ENCODE results near the gene C2orf15. TPM values are rescaled to one million over a fixed set of nuclear protein-coding genes. Genes with fewer than 3 reads are reported as not detected.

The C2orf15 gene
- total and polyA plus RNA-seq, 8 donors = 1.5 to 5.9 (median 2.9) TPM; not detected in 2

DNA sequence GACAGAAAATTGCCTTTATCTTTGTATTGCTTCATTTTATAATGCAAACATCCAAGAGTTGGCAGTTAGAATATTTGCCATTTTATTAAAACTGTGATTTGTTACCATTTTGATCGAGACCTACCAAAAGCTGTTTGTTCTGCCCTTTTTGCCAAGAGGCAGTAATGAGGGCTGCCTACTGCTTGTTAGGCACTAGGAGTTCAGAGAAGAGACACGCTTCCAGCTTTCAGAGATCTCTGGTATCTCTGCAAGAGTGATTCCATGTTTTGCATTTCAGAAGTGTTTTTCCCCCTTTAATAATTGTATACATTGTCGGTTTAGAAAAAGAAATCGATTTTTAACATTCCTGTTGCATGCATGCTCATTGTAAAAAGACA is 40.1 kb downstream of the C2orf15 start:
- Histone ChIP-seq H3K27me3 (no peaks in the 10 kb centered on the region), H3K36me3 (peaks cover 0 to under 1% (median under 1%) of the 10 kb centered on the region in 4 donors), H3K9me3 (no peaks in the 10 kb centered on the region), H3K4me3 (peak overlapping the region; percentile 63 to 89 (median 77)), H3K4me1 (peaks cover 29 to 63% (median 50%) of the 10 kb centered on the region in 4 donors), H3K27ac (peak overlapping the region in 4 of 5 donors; percentile 78 to 86 (median 84))
- peak in 1 of 2 donors; percentile 16 for DNase-seq
- intact Hi-C loops (cut with DNase I; ENCODE audit: low total_unique reads) = loop anchor here (10.0 kb wide), 1 partner anchor 153 kb away; the partner anchor contains the start of genes EIF5B and TXNDC9
- WGBS, 5 donors = 1 to 10% (median 4%) methylated on average over 4 of the region's 4 CpGs
- TF ChIP-seq CTCF (IDR thresholded peaks at IDR 0.05) (no peak), POLR2A (IDR thresholded peaks at IDR 0.05) (no peak), EP300 (IDR thresholded peaks at IDR 0.05) (no peak)

DNA sequence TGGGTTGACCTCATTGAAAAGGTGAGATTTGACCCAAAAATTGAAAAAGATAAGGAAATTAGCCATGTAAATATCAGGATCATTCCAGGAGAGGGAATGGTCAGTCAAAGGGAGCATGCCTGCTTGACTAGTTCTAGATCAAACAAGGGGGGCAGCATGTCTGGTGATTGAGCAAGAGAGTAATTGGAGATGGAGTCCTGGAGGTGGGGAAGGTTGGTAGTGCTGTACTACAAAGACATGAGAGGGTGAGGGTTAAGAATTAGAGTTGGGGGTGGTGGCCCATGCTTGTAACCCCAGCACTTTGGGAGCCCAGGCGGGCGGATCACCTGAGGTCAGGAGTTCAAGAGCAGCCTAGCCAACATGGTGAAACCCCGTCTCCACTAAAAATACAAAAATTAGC is 41.5 kb downstream of the C2orf15 start:
- Histone ChIP-seq H3K36me3 (peaks cover 4 to 14% (median 13%) of the 10 kb centered on the region in 4 donors), H3K27ac (no peak overlapping the region), H3K4me3 (no peak overlapping the region), H3K27me3 (no peaks in the 10 kb centered on the region), H3K9me3 (no peaks in the 10 kb centered on the region), H3K4me1 (peaks cover 29 to 60% (median 48%) of the 10 kb centered on the region in 4 donors)
- WGBS, 5 donors = 76 to 95% (median 81%) methylated on average over 3 of the region's 3 CpGs
- TF ChIP-seq POLR2A (IDR thresholded peaks at IDR 0.05) (no peak), EP300 (IDR thresholded peaks at IDR 0.05) (no peak)
- peak in 1 of 2 donors; percentile 50 for DNase-seq
- intact Hi-C loops (cut with DNase I; ENCODE audit: low total_unique reads) = loop anchor here (10.0 kb wide), 1 partner anchor 152 kb away; the partner anchor contains the start of genes EIF5B and TXNDC9

DNA sequence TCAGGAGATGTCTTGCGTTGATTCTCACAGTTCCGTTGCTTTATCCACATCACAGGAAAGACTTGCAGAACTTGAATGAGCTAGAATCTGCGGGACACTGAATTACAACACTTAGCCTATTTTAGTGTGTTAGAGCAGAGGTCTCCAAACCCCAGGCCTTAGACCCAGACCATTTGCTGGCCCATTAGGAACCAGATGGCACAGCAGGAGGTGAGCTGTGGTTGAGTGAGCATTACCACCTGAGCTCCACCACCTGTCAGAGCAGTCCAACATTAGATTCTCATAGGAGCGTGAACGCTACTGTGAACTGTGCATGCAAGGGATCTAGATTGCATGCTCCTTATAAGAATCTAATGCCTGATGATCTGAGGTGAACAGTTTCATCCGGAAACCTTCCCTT is 43.3 kb downstream of the C2orf15 start:
- no peak for DNase-seq
- Histone ChIP-seq H3K27ac (no peak overlapping the region), H3K4me3 (no peak overlapping the region), H3K4me1 (peaks cover 18 to 45% (median 34%) of the 10 kb centered on the region in 4 donors), H3K27me3 (no peaks in the 10 kb centered on the region), H3K9me3 (no peaks in the 10 kb centered on the region), H3K36me3 (peaks cover 10 to 32% (median 30%) of the 10 kb centered on the region in 4 donors)
- 62 to 93% (median 77%) methylated on average over 6 of the region's 6 CpGs for WGBS, 5 donors
- intact Hi-C loops (cut with DNase I; ENCODE audit: low total_unique reads) = loop anchor here (10.0 kb wide), 1 partner anchor 150 kb away; the partner anchor contains the start of genes EIF5B and TXNDC9
- TF ChIP-seq POLR2A (IDR thresholded peaks at IDR 0.05) (no peak), CTCF (IDR thresholded peaks at IDR 0.05) (no peak), POLR2AphosphoS5 (IDR thresholded peaks at IDR 0.05) (no peak), EP300 (IDR thresholded peaks at IDR 0.05) (no peak)

DNA sequence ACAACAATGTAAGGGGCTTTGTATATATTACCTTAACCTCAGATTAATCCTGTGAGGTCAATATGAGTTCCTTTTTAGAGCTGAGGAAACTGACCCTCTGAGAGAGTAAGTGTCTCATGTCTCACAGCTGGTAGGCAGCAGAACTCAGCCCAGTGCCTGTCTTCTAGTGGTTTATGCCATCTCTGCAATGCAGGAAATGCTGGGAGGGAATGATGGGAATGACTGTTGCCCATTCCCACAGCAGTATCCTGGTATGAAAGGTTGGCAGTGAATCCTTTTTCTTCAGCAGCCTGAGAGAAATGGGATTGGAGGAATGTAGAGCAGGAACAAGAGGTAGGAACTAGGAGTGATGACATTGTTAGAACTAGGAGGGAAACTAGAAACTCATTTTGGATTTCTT is 45.5 kb downstream of the C2orf15 start:
- no peak for DNase-seq
- Histone ChIP-seq H3K4me1 (peaks cover 6 to 32% (median 21%) of the 10 kb centered on the region in 4 donors), H3K27me3 (no peaks in the 10 kb centered on the region), H3K9me3 (no peaks in the 10 kb centered on the region), H3K27ac (no peak overlapping the region), H3K36me3 (peaks cover 10 to 54% (median 52%) of the 10 kb centered on the region in 4 donors), H3K4me3 (no peak overlapping the region)
- intact Hi-C loops (cut with DNase I; ENCODE audit: low total_unique reads) = loop anchor here (10.0 kb wide), 1 partner anchor 148 kb away; the partner anchor contains the start of genes EIF5B and TXNDC9
- TF ChIP-seq CTCF (IDR thresholded peaks at IDR 0.05) (no peak), POLR2A (IDR thresholded peaks at IDR 0.05) (no peak), POLR2AphosphoS5 (IDR thresholded peaks at IDR 0.05) (no peak), EP300 (IDR thresholded peaks at IDR 0.05) (no peak)

DNA sequence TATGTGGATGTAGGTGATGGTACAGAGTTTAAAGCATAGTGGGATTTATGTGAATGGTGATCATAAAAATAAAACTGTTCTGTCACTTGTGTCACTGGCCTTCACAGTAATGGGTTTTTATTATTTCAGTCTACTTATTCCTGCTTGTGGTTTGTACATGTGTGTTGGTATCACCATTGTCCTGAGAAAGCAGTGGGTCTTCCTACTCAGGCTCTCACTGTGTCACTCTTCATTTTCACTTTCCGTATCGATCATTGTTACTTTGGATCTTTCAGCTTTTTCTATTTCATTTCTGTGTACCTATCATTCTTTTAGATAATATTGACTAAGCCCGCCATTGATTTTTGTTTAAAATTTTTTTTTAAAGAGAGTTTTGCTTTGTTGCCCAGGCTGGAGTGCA is 46.9 kb downstream of the C2orf15 start:
- DNase-seq = no peak
- intact Hi-C loops (cut with DNase I; ENCODE audit: low total_unique reads) = loop anchor here (10.0 kb wide), 1 partner anchor 146 kb away; the partner anchor contains the start of genes EIF5B and TXNDC9
- no peak overlapping the region for H3K4me3 ChIP-seq
- H3K27ac ChIP-seq = no peak overlapping the region
- no peaks in the 10 kb centered on the region for H3K9me3 ChIP-seq
- TF ChIP-seq EP300 (IDR thresholded peaks at IDR 0.05) (no peak), CTCF (IDR thresholded peaks at IDR 0.05) (no peak), POLR2AphosphoS5 (IDR thresholded peaks at IDR 0.05) (no peak), POLR2A (IDR thresholded peaks at IDR 0.05) (no peak)
- H3K27me3 ChIP-seq = no peaks in the 10 kb centered on the region
- 93 to 98% (median 96%) methylated on average over 3 of the region's 3 CpGs for WGBS, 5 donors
- H3K36me3 ChIP-seq = peaks cover 10 to 67% (median 65%) of the 10 kb centered on the region in 4 donors
- H3K4me1 ChIP-seq = peaks cover 0 to 19% (median 7%) of the 10 kb centered on the region in 4 donors

Measured in stomach (tissue), 9 donors.